Measurements from ENCODE around the gene AP2A2. TPM values are rescaled to one million over a fixed set of nuclear protein-coding genes. Genes with fewer than 3 reads are reported as not detected.

AP2A2 gene
- total RNA-seq, 2 experiments from 2014 or later = 24.9 to 43.0 TPM

- POLR2A ChIA-PET = interaction anchor here (0.6 kb wide), 1 partner anchor 166 kb away, joined by 3 read pairs; no protein-coding TSS in a partner anchor
- peaks cover 9% of the 10 kb centered on the region for H3K9me3 ChIP-seq (ENCODE audit: low read length)
- no peak overlapping the region for H3K4me3 ChIP-seq (ENCODE audit: low read depth, low read length, poor library complexity, severe bottlenecking)
- H3K79me2 ChIP-seq (ENCODE audit: insufficient read depth, low read depth, low read length) = peaks cover 4% of the 10 kb centered on the region; the same call in 1 of the 2 replicates
- no peak overlapping the region for H3K4me2 ChIP-seq (ENCODE audit: low read length)
- TF ChIP-seq CTCF (conservative IDR thresholded peaks at IDR 0.05; ENCODE audit: low read length) = no peak
- no peak for TF ChIP-seq EZH2phosphoT487 (IDR thresholded peaks at IDR 0.05; ENCODE audit: borderline replicate concordance, low read depth, low read length)
- CTCF ChIA-PET (ENCODE audit: unreplicated experiment) = no interaction called here
- DNase-seq (ENCODE audit: low spot score) = no peak
- BruUV-seq (replicated peaks) = no TSS peak
- H3K9me2 ChIP-seq (ENCODE audit: insufficient read depth, low read length) = no peaks in the 10 kb centered on the region
- H4K20me1 ChIP-seq (ENCODE audit: insufficient read depth, low read length) = no peaks in the 10 kb centered on the region
- no peak overlapping the region for H2AFZ ChIP-seq (ENCODE audit: low read length)
- no peak overlapping the region for H3K27ac ChIP-seq (ENCODE audit: low read depth, low read length, poor library complexity, severe bottlenecking)
- no peaks in the 10 kb centered on the region for H3K4me1 ChIP-seq (ENCODE audit: insufficient read depth, low read length, poor library complexity, severe bottlenecking)
- intact Hi-C loops (cut with micrococcal nuclease; ENCODE audit: unreplicated experiment) = no loop called here
- H3K36me3 ChIP-seq (ENCODE audit: insufficient read depth, low read length) = peaks cover 54% of the 10 kb centered on the region
Observed at GRCh38 chr11:945986-946385, 20.3 kb downstream of the AP2A2 start.

- no peaks in the 10 kb centered on the region for H4K20me1 ChIP-seq (ENCODE audit: insufficient read depth, low read length)
- H3K4me1 ChIP-seq (ENCODE audit: insufficient read depth, low read length, poor library complexity, severe bottlenecking) = no peaks in the 10 kb centered on the region
- TF ChIP-seq EZH2phosphoT487 (IDR thresholded peaks at IDR 0.05; ENCODE audit: borderline replicate concordance, low read depth, low read length) (no peak), CTCF (conservative IDR thresholded peaks at IDR 0.05; ENCODE audit: low read length) (no peak)
- H3K9me2 ChIP-seq (ENCODE audit: insufficient read depth, low read length) = no peaks in the 10 kb centered on the region
- intact Hi-C loops (cut with micrococcal nuclease; ENCODE audit: unreplicated experiment) = no loop called here
- no peak for DNase-seq (ENCODE audit: low spot score)
- no peaks in the 10 kb centered on the region for H3K79me2 ChIP-seq (ENCODE audit: insufficient read depth, low read depth, low read length)
- ChIA-PET CTCF (ENCODE audit: unreplicated experiment) (no interaction called here), POLR2A (no interaction called here)
- H3K36me3 ChIP-seq (ENCODE audit: insufficient read depth, low read length) = peaks cover 54% of the 10 kb centered on the region
- H3K27ac ChIP-seq (ENCODE audit: low read depth, low read length, poor library complexity, severe bottlenecking) = no peak overlapping the region
- peaks cover 9% of the 10 kb centered on the region for H3K9me3 ChIP-seq (ENCODE audit: low read length)
- H2AFZ ChIP-seq (ENCODE audit: low read length) = no peak overlapping the region
- no peak overlapping the region for H3K4me3 ChIP-seq (ENCODE audit: low read depth, low read length, poor library complexity, severe bottlenecking)
- no TSS peak for BruUV-seq (replicated peaks)
- no peak overlapping the region for H3K4me2 ChIP-seq (ENCODE audit: low read length)
Observed at GRCh38 chr11:947744-948143, 22.1 kb downstream of the AP2A2 start.

- Histone ChIP-seq H3K36me3 (ENCODE audit: insufficient read depth, low read length) (peaks cover 38% of the 10 kb centered on the region), H3K79me2 (ENCODE audit: insufficient read depth, low read depth, low read length) (no peaks in the 10 kb centered on the region), H3K27ac (ENCODE audit: low read depth, low read length, poor library complexity, severe bottlenecking) (no peak overlapping the region), H3K4me3 (ENCODE audit: low read depth, low read length, poor library complexity, severe bottlenecking) (no peak overlapping the region), H3K9me3 (ENCODE audit: low read length) (peaks cover 9% of the 10 kb centered on the region), H3K4me1 (ENCODE audit: insufficient read depth, low read length, poor library complexity, severe bottlenecking) (no peaks in the 10 kb centered on the region), H2AFZ (ENCODE audit: low read length) (no peak overlapping the region), H3K9me2 (ENCODE audit: insufficient read depth, low read length) (no peaks in the 10 kb centered on the region), H3K4me2 (ENCODE audit: low read length) (no peak overlapping the region), H4K20me1 (ENCODE audit: insufficient read depth, low read length) (no peaks in the 10 kb centered on the region)
- no TSS peak for BruUV-seq (replicated peaks)
- CTCF ChIA-PET (ENCODE audit: unreplicated experiment) = no interaction called here
- POLR2A ChIA-PET = interaction anchor here (0.5 to 0.6 kb wide), 2 partner anchors 453 to 1128 kb away, joined by 3 to 4 read pairs; no protein-coding TSS in a partner anchor
- TF ChIP-seq EZH2phosphoT487 (IDR thresholded peaks at IDR 0.05; ENCODE audit: borderline replicate concordance, low read depth, low read length) = no peak
- TF ChIP-seq CTCF (conservative IDR thresholded peaks at IDR 0.05; ENCODE audit: low read length) = no peak
- no peak for DNase-seq (ENCODE audit: low spot score)
- intact Hi-C loops (cut with micrococcal nuclease; ENCODE audit: unreplicated experiment) = no loop called here
Observed at GRCh38 chr11:951507-951906, 25.8 kb downstream of the AP2A2 start.

All from OCI-LY7 (cell line).